Progenitor cell of endocrine pancreas (in vitro differentiated cells): ENCODE data around the gene GPR142. TPM values are rescaled to one million over a fixed set of nuclear protein-coding genes. Genes with fewer than 3 reads are reported as not detected.

Source experiments
- DNase-seq: peaks from one replicate; pipeline ENCODE4 v3.0.0; 2021; ENCODE audit warnings: low spot score; ENCODE audit not compliant: unreplicated experiment
- H3K27ac Mint-ChIP-seq: 2 replicates; pipeline ENCODE4 v1.8.0; 2021; ENCODE audit warnings: mild to moderate bottlenecking, moderate library complexity, mixed read lengths
- H3K27me3 Mint-ChIP-seq: 2 replicates; pipeline ENCODE4 v1.8.0; 2021; ENCODE audit warnings: mixed read lengths
- H3K36me3 Mint-ChIP-seq: 2 replicates; pipeline ENCODE4 v1.8.0; 2022; ENCODE audit warnings: mixed read lengths; ENCODE audit not compliant: insufficient read depth
- H3K4me1 Mint-ChIP-seq: 2 replicates; pipeline ENCODE4 v1.8.0; 2021; ENCODE audit warnings: low read depth, mixed read lengths
- H3K4me3 Mint-ChIP-seq: 2 replicates; pipeline ENCODE4 v1.8.0; 2021; ENCODE audit warnings: low read depth, mild to moderate bottlenecking, moderate library complexity, mixed read lengths
- H3K9me3 Mint-ChIP-seq: 2 replicates; pipeline ENCODE4 v1.8.0; 2021; ENCODE audit warnings: low read depth, mixed read lengths
- CTCF ChIP-seq: fragments of 200-600 bp; sonication (generic); IDR thresholded peaks from one replicate; pipeline ENCODE4 v1.5.0; 2021; ENCODE audit warnings: antibody characterized with exemption, mild to moderate bottlenecking; ENCODE audit not compliant: unreplicated experiment
- total RNA-seq: library from RNA; stranded (reverse); gene quantifications from 2 replicates; pipeline ENCODE4 v1.2.1, GENCODE V29; 2021

The GPR142 gene
- total RNA-seq, 1 donor from 2014 or later = 6.6 TPM

- Mint-ChIP-seq H3K4me3 (no peak overlapping the region), H3K27ac (no peak overlapping the region), H3K27me3 (peaks cover 9% of the 10 kb centered on the region), H3K9me3 (no peaks in the 10 kb centered on the region), H3K36me3 (no peaks in the 10 kb centered on the region), H3K4me1 (peaks cover 3% of the 10 kb centered on the region)
- TF ChIP-seq CTCF = no peak
- no peak for DNase-seq
These were observed 27.6 kb upstream of the GPR142 start for GRCh38 chr17:74339537-74340195.

- peaks cover 3% of the 10 kb centered on the region for H3K4me1 Mint-ChIP-seq
- no peaks in the 10 kb centered on the region for H3K9me3 Mint-ChIP-seq
- H3K27ac Mint-ChIP-seq = no peak overlapping the region
- H3K4me3 Mint-ChIP-seq = no peak overlapping the region
- TF ChIP-seq CTCF = no peak
- no peak for DNase-seq
- H3K27me3 Mint-ChIP-seq = peaks cover 17% of the 10 kb centered on the region
- no peaks in the 10 kb centered on the region for H3K36me3 Mint-ChIP-seq
These were observed 26.8 kb upstream of the GPR142 start for GRCh38 chr17:74340470-74341023.

DNA sequence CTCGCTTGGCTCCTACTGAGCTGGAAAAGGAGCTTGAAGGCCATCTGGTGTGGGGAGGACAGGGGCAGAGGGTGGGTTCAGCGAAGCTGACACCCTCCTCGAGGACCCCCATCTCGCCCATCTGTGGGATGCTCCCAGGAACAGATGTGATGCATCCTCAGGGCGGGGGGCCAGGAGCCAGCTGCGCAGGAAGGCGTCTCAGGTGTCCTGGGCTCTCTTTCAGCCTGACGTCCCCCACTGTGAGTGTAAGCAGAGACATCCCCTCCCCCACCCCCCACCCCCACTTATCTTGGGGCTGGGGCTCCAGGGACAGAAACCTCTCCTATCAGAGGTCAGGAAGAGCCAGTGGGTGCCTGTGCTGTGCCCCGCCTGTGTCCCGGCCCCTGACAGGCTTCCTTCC lies 25.1 kb upstream of the GPR142 start:
- no peaks in the 10 kb centered on the region for H3K9me3 Mint-ChIP-seq
- no peak for TF ChIP-seq CTCF
- H3K36me3 Mint-ChIP-seq = no peaks in the 10 kb centered on the region
- no peak overlapping the region for H3K27ac Mint-ChIP-seq
- H3K4me1 Mint-ChIP-seq = peaks cover 3% of the 10 kb centered on the region
- DNase-seq = no peak
- H3K27me3 Mint-ChIP-seq = peaks cover 23% of the 10 kb centered on the region
- no peak overlapping the region for H3K4me3 Mint-ChIP-seq

DNA sequence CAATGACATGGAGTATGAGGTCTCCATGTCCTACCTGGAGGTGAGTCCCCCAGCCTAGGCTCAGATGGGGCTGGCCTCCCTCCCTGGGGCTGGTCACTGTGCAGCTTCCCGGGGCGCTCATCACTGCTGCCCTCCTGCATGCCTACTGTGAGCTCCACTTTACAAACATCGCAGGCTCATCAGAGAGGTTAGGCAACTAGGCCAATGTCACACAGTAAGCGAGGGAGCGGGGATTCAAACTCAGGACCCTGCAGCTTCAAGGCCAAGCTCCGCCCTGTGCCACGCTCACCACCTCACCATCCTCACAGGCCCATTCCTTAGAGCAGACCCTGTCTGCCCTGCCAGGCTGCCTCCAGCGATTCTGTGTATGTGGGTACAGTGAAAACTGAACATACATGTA lies 24.2 kb upstream of the GPR142 start:
- Mint-ChIP-seq H3K27ac (no peak overlapping the region), H3K9me3 (no peaks in the 10 kb centered on the region), H3K27me3 (peaks cover 22% of the 10 kb centered on the region), H3K4me3 (no peak overlapping the region), H3K36me3 (no peaks in the 10 kb centered on the region), H3K4me1 (peaks cover 3% of the 10 kb centered on the region)
- no peak for TF ChIP-seq CTCF
- no peak for DNase-seq

GRCh38 chr17:74343526-74344284 lies 23.6 kb upstream of the GPR142 start:
- Mint-ChIP-seq H3K27ac (no peak overlapping the region), H3K9me3 (no peaks in the 10 kb centered on the region), H3K4me1 (peaks cover 3% of the 10 kb centered on the region), H3K4me3 (no peak overlapping the region), H3K27me3 (peaks cover 28% of the 10 kb centered on the region), H3K36me3 (no peaks in the 10 kb centered on the region)
- TF ChIP-seq CTCF = no peak
- no peak for DNase-seq
